Fibroblast of lung (primary cell): ENCODE data around the gene CTDP1.

Experiments used
- EZH2 ChIP-seq: IDR thresholded peaks from 2 replicates; pipeline ENCODE4 v1.5.1; 2012; ENCODE audit warnings: low read length, control low read depth, mild to moderate bottlenecking; ENCODE audit errors: missing control alignments
- TF ChIP-seq, protein P1 (sequence below), 2 donors: IDR thresholded peaks in 1 of 2; conservative IDR thresholded peaks in 1 of 2; 1 replicate in 1 of 2; 2 replicates in 1 of 2; pipeline ENCODE4 v1.5.1; 2011 to 2012; ENCODE audit warnings: low read length in 2 of 2, control low read depth in 1 of 2, inconsistent platforms in 1 of 2, low read depth in 1 of 2, mild to moderate bottlenecking in 1 of 2

- TF ChIP-seq, protein P1, sequence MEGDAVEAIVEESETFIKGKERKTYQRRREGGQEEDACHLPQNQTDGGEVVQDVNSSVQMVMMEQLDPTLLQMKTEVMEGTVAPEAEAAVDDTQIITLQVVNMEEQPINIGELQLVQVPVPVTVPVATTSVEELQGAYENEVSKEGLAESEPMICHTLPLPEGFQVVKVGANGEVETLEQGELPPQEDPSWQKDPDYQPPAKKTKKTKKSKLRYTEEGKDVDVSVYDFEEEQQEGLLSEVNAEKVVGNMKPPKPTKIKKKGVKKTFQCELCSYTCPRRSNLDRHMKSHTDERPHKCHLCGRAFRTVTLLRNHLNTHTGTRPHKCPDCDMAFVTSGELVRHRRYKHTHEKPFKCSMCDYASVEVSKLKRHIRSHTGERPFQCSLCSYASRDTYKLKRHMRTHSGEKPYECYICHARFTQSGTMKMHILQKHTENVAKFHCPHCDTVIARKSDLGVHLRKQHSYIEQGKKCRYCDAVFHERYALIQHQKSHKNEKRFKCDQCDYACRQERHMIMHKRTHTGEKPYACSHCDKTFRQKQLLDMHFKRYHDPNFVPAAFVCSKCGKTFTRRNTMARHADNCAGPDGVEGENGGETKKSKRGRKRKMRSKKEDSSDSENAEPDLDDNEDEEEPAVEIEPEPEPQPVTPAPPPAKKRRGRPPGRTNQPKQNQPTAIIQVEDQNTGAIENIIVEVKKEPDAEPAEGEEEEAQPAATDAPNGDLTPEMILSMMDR (conservative IDR thresholded peaks at IDR 0.05 in 1 of 2, IDR thresholded peaks at IDR 0.05 in 1 of 2; ENCODE audit: low read depth in 1 of 2, low read length in 2 of 2), result no peak
- TF ChIP-seq EZH2, result no peak
These were observed 33.7 kb downstream of the CTDP1 start for GRCh38 chr18:79713341-79713740.
